ENCODE results near the gene HOXD13.

HOXD13 gene

DNA sequence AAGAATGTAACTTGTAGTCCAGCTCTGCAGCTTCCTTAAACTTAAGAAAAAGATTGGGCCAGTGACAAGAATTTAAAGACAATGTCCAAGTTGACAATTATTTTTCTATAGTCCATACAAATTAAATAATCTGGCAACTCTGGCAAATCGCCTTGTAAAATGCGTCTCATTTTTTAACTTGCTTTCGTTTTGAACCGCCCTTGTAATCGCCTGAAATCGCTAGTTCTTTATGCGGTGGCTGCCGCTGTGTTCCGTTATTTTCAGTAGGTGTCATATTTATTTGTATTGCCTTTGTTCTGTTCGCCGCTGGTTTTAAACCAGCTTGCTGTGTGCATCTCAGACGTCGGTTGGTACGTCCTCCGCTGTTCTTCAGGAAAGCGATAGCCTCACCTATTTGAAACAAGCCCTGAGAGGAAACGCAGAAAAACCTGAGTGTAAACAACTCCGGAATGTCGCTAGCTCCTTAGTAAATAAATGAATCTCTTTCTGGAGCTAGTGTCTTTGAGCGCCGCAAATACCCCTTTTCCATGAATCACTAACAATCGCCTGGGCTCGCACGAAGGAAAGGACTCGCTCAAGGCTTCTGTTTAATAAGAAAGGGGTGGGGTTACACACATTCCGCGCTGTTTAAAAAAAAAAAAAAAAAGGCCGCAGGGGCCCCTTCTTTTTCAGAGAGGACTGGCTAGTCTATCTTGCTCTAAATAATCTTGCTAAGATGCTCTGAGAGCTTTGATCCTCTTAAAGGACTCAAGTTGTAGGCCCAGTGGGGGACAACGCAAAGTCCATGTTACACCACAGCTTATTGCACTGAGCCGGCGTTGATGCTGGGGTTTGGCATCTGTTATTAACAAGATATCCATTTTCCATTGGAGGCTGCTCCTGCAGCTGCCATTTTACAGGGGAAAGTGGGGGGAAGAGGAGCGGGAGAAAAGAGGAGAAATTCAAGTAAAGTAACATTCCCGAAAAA, 40.0 kb downstream of the HOXD13 start:
- TF ChIP-seq POLR2AphosphoS5 (IDR thresholded peaks at IDR 0.05; ENCODE audit: low read depth, low read length) (no peak), TAF1 (IDR thresholded peaks at IDR 0.05; ENCODE audit: borderline replicate concordance, insufficient read depth, low read length) (no peak), SIN3A (IDR thresholded peaks at IDR 0.05; ENCODE audit: borderline replicate concordance, insufficient read depth, low read length) (no peak), FOXP2 (optimal IDR thresholded peaks at IDR 0.05; ENCODE audit: borderline replicate concordance, extremely low read depth, extremely low read length, insufficient read depth) (no peak)
- TF ChIP-seq, protein P1, sequence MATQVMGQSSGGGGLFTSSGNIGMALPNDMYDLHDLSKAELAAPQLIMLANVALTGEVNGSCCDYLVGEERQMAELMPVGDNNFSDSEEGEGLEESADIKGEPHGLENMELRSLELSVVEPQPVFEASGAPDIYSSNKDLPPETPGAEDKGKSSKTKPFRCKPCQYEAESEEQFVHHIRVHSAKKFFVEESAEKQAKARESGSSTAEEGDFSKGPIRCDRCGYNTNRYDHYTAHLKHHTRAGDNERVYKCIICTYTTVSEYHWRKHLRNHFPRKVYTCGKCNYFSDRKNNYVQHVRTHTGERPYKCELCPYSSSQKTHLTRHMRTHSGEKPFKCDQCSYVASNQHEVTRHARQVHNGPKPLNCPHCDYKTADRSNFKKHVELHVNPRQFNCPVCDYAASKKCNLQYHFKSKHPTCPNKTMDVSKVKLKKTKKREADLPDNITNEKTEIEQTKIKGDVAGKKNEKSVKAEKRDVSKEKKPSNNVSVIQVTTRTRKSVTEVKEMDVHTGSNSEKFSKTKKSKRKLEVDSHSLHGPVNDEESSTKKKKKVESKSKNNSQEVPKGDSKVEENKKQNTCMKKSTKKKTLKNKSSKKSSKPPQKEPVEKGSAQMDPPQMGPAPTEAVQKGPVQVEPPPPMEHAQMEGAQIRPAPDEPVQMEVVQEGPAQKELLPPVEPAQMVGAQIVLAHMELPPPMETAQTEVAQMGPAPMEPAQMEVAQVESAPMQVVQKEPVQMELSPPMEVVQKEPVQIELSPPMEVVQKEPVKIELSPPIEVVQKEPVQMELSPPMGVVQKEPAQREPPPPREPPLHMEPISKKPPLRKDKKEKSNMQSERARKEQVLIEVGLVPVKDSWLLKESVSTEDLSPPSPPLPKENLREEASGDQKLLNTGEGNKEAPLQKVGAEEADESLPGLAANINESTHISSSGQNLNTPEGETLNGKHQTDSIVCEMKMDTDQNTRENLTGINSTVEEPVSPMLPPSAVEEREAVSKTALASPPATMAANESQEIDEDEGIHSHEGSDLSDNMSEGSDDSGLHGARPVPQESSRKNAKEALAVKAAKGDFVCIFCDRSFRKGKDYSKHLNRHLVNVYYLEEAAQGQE (IDR thresholded peaks at IDR 0.05; ENCODE audit: insufficient read depth in 1 of 2, low read depth in 2 of 2, low read length in 2 of 2), result no peak

DNA sequence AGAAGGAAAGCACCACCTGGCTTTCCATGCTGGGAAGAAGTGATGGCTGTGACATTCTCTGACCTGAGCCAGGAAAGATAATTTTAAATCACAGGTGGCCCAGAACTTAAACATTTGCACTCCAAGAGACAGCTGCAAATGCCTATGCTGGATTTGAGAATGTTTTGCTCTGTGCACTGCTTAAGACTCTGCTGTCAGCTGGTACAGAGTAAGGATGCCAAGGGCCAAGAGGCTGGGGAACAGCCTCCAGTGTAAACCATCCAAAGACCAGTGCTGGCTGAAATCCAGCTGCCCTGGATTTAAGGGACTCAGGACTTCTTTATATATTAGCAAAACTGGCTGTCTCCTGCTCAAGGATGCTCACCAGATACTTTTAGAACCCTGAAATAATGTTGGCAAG, 40.9 kb downstream of the HOXD13 start:
- TF ChIP-seq POLR2AphosphoS5 (IDR thresholded peaks at IDR 0.05; ENCODE audit: low read depth, low read length), result no peak
- TF ChIP-seq FOXP2 (optimal IDR thresholded peaks at IDR 0.05; ENCODE audit: borderline replicate concordance, extremely low read depth, extremely low read length, insufficient read depth), result no peak
- TF ChIP-seq TAF1 (IDR thresholded peaks at IDR 0.05; ENCODE audit: borderline replicate concordance, insufficient read depth, low read length), result no peak

DNA sequence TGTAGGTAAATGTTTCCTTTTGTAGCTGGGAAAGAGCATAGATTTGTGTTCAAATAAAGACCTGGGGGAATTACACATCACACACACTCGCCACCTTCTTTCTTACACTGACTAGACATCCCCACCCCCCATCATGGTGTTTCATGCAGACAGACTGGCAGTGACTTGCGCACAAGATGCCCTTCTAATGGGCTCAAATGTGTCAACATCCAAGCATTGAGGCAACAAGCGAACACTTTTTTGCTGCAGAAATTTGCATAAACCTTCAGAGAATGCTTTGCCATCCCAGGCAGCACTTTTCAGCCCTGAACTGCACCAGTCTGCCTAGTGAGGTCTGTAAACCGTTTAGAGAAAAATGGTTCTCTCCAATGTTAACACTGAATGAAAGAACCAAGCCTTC, 41.5 kb downstream of the HOXD13 start:
- TF ChIP-seq TAF1 (IDR thresholded peaks at IDR 0.05; ENCODE audit: borderline replicate concordance, insufficient read depth, low read length) (no peak), SIN3A (IDR thresholded peaks at IDR 0.05; ENCODE audit: borderline replicate concordance, insufficient read depth, low read length) (no peak)
- TF ChIP-seq, protein P1 (IDR thresholded peaks at IDR 0.05; ENCODE audit: insufficient read depth in 1 of 2, low read depth in 2 of 2, low read length in 2 of 2), result no peak

DNA sequence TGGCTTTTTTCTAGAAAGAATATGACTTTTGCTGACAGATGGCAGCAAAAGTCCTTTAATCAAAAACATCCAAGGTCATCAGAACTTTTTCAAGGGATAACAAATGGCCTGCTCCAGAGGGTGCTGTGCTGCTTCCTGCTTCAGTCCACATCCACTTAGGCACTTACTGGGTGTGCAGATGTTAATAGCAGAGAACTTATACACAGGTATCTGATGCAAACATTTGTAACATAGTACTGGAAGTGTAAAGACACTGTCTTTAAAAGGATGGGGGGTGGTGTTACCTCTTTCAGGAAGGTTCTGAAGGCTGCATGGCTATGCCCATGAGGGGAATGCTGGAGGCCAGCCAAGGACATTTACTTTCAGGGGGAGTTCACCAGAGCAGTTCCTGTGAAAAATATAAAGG, 42.5 kb downstream of the HOXD13 start:
- TF ChIP-seq, protein P1 (IDR thresholded peaks at IDR 0.05; ENCODE audit: insufficient read depth in 1 of 2, low read depth in 2 of 2, low read length in 2 of 2), result no peak
- no peak for TF ChIP-seq FOXP2 (optimal IDR thresholded peaks at IDR 0.05; ENCODE audit: borderline replicate concordance, extremely low read depth, extremely low read length, insufficient read depth)

DNA sequence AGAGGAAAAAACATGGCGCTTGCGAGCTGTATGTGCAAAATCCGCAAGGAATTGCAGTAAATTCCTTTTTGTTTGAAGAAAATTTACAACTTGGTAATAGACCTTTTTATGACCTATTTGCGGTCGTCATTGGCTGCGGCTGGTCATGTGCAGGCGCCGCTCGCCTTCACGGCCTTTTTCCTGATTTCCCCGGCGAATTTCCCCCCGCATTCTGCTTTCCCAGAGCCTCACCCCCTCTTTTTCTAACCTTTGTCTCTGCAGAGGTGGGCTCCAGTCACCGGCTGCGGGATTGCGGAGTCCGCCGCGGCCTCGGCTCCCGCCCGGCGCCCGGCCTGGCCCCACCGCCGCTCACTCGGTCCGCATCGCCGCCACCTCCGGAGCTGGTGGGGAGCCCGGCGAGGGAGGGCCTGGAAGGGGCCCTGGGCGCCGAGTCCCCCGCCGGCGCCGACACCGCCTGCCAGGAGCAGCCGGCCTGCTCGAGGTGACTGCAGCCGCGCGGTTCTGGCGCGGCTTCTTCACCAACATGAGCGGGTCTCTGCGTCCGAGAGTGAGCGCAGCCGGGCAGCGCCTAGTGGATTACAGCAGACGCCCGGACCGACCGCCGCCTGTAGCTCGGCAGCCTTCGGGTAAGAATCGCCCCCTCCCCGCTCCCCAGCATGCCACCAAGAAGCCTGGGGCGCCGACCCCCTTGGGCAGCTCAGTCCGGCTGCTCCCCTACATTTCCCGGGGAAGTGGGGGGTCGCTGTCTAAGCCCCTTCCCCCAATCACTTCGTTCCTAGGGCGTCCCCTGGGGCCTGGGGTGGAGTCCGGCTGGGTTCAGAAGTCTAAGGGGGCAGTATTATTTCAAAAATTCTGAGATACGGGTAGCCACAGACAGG, 44.1 kb downstream of the HOXD13 start:
- no peak for TF ChIP-seq TAF1 (IDR thresholded peaks at IDR 0.05; ENCODE audit: borderline replicate concordance, insufficient read depth, low read length)
- TF ChIP-seq FOXP2 (optimal IDR thresholded peaks at IDR 0.05; ENCODE audit: borderline replicate concordance, extremely low read depth, extremely low read length, insufficient read depth), result no peak
- TF ChIP-seq, protein P1 (IDR thresholded peaks at IDR 0.05; ENCODE audit: insufficient read depth in 1 of 2, low read depth in 2 of 2, low read length in 2 of 2), result no peak
- no peak for TF ChIP-seq POLR2AphosphoS5 (IDR thresholded peaks at IDR 0.05; ENCODE audit: low read depth, low read length)
- no peak for TF ChIP-seq SIN3A (IDR thresholded peaks at IDR 0.05; ENCODE audit: borderline replicate concordance, insufficient read depth, low read length)

Measured in PFSK-1 (cell line).